H9 (cell line): ENCODE measurements around the gene IFIT1B. TPM values are rescaled to one million over a fixed set of nuclear protein-coding genes. Genes with fewer than 3 reads are reported as not detected.
A peak's percentile ranks its signal among the peaks of the same experiment; 100 is the strongest.

ENCODE experiments used
- DNase-seq: peaks from one replicate; pipeline ENCODE4 v3.0.0-alpha.2; 2017
- H2AFZ ChIP-seq: one replicate; pipeline ENCODE4 v1.6.1; 2013; ENCODE audit warnings: mild to moderate bottlenecking, low read length, control low read depth, moderate library complexity
- H2AK5ac ChIP-seq: 2 replicates; pipeline ENCODE4 v1.6.1; 2013; ENCODE audit warnings: low read length, control low read depth, mixed read lengths; ENCODE audit not compliant: insufficient read length
- H2BK120ac ChIP-seq: one replicate; pipeline ENCODE4 v1.6.1; 2013; ENCODE audit warnings: low read depth, mild to moderate bottlenecking, low read length, control low read depth, inconsistent platforms; ENCODE audit not compliant: poor library complexity, severe bottlenecking
- H2BK12ac ChIP-seq: 2 replicates; pipeline ENCODE4 v1.6.1; 2013; ENCODE audit warnings: low read length, control low read depth, mixed read lengths, low read depth; ENCODE audit not compliant: insufficient read length
- H2BK15ac ChIP-seq: 2 replicates; pipeline ENCODE4 v1.6.1; 2013; ENCODE audit warnings: low read depth, low read length, control low read depth
- H2BK20ac ChIP-seq: one replicate; pipeline ENCODE4 v1.6.1; 2013; ENCODE audit warnings: low read depth, mild to moderate bottlenecking, low read length, control low read depth, inconsistent platforms; ENCODE audit not compliant: poor library complexity, severe bottlenecking
- H2BK5ac ChIP-seq: 2 replicates; pipeline ENCODE4 v1.6.1; 2013; ENCODE audit warnings: low read length, control low read depth, mixed read lengths; ENCODE audit not compliant: insufficient read length
- H3K14ac ChIP-seq: 2 replicates; pipeline ENCODE4 v1.6.1; 2013; ENCODE audit warnings: low read length, control low read depth; ENCODE audit not compliant: insufficient read depth
- H3K18ac ChIP-seq: 2 replicates; pipeline ENCODE4 v1.6.1; 2013; ENCODE audit warnings: low read depth, mild to moderate bottlenecking, mixed read lengths, low read length, control low read depth; ENCODE audit not compliant: insufficient read length
- H3K23ac ChIP-seq: 2 replicates; pipeline ENCODE4 v1.6.1; 2013; ENCODE audit warnings: low read length, control low read depth, mixed read lengths, low read depth; ENCODE audit not compliant: insufficient read length
- H3K23me2 ChIP-seq: 2 replicates; pipeline ENCODE4 v1.6.1; 2013; ENCODE audit warnings: low read depth, mild to moderate bottlenecking, mixed read lengths, low read length, control low read depth; ENCODE audit not compliant: insufficient read length, poor library complexity, severe bottlenecking
- H3K27ac ChIP-seq: 2 replicates; pipeline ENCODE4 v1.5.1; 2013; ENCODE audit warnings: low read length, control low read depth, mixed read lengths, low read depth; ENCODE audit not compliant: insufficient read length
- H3K27me3 ChIP-seq: 2 replicates; pipeline ENCODE4 v1.6.1; 2013; ENCODE audit warnings: low read length, control low read depth, inconsistent platforms; ENCODE audit not compliant: insufficient read depth
- H3K4ac ChIP-seq: 2 replicates; pipeline ENCODE4 v1.6.1; 2013; ENCODE audit warnings: low read depth, mild to moderate bottlenecking, control low read depth, inconsistent platforms, low read length, moderate library complexity
- H3K4me1 ChIP-seq: 2 replicates; pipeline ENCODE4 v1.6.1; 2013; ENCODE audit warnings: low read length, control low read depth, inconsistent platforms; ENCODE audit not compliant: insufficient read depth
- H3K4me2 ChIP-seq: 2 replicates; pipeline ENCODE4 v1.6.1; 2013; ENCODE audit warnings: low read length, control low read depth, mixed read lengths; ENCODE audit not compliant: insufficient read length, insufficient read depth
- H3K56ac ChIP-seq: 2 replicates; pipeline ENCODE4 v1.6.1; 2013; ENCODE audit warnings: low read depth, mild to moderate bottlenecking, mixed read lengths, low read length, control low read depth; ENCODE audit not compliant: insufficient read length
- H3K79me1 ChIP-seq: 2 replicates; pipeline ENCODE4 v1.6.1; 2013; ENCODE audit warnings: low read depth, mild to moderate bottlenecking, moderate library complexity, low read length, control low read depth, inconsistent platforms; ENCODE audit not compliant: insufficient read depth, poor library complexity, severe bottlenecking
- H3K79me2 ChIP-seq: 2 replicates; pipeline ENCODE4 v1.6.1; 2013; ENCODE audit warnings: low read length, control low read depth, inconsistent platforms; ENCODE audit not compliant: insufficient read depth
- H3K9ac ChIP-seq: 2 replicates; pipeline ENCODE4 v1.6.1; 2013; ENCODE audit warnings: low read length, control low read depth, mixed read lengths; ENCODE audit not compliant: insufficient read length; ENCODE audit errors: extremely low read depth
- H3K9me3 ChIP-seq: one replicate; pipeline ENCODE4 v1.6.1; 2013; ENCODE audit warnings: low read depth, low read length, inconsistent platforms; ENCODE audit not compliant: control insufficient read depth
- H3T11ph ChIP-seq: one replicate; pipeline ENCODE4 v1.6.1; 2013; ENCODE audit warnings: mild to moderate bottlenecking, low read length, control low read depth, inconsistent platforms
- H4K20me1 ChIP-seq: one replicate; pipeline ENCODE4 v1.6.1; 2013; ENCODE audit not compliant: control insufficient read depth, insufficient read length, insufficient read depth
- H4K5ac ChIP-seq: 2 replicates; pipeline ENCODE4 v1.6.1; 2013; ENCODE audit warnings: low read depth, mild to moderate bottlenecking, mixed read lengths, low read length, control low read depth; ENCODE audit not compliant: insufficient read length
- H4K8ac ChIP-seq: replicated peaks from 2 replicates; pipeline ENCODE4 v1.6.1; 2013; ENCODE audit warnings: low read length, control low read depth, mixed read lengths, low read depth; ENCODE audit not compliant: insufficient read length
- H4K91ac ChIP-seq: 2 replicates; pipeline ENCODE4 v1.6.1; 2013; ENCODE audit warnings: low read depth, mild to moderate bottlenecking, moderate library complexity, mixed read lengths, low read length, control low read depth; ENCODE audit not compliant: insufficient read length
- H3K27ac Mint-ChIP-seq, 3 experiments: 2 replicates in 2 of 3; 3 replicates in 1 of 3; pipeline ENCODE4 v1.8.0; 2020 to 2021; ENCODE audit warnings: mixed read lengths in 3 of 3, mild to moderate bottlenecking in 1 of 3, moderate library complexity in 1 of 3
- H3K27me3 Mint-ChIP-seq: 2 replicates; pipeline ENCODE4 v1.8.0; 2021; ENCODE audit warnings: low read depth, mild to moderate bottlenecking, moderate library complexity, mixed read lengths
- H3K36me3 Mint-ChIP-seq, 3 experiments: 2 replicates in 2 of 3; 3 replicates in 1 of 3; pipeline ENCODE4 v1.8.0; 2020 to 2021; ENCODE audit warnings: low read depth in 3 of 3, mixed read lengths in 3 of 3; ENCODE audit not compliant: insufficient read depth in 1 of 3
- H3K4me1 Mint-ChIP-seq, 2 experiments: 2 replicates each; pipeline ENCODE4 v1.8.0; 2020; ENCODE audit warnings: mixed read lengths in 2 of 2
- H3K4me3 Mint-ChIP-seq, 2 experiments: 2 replicates in 1 of 2; 3 replicates in 1 of 2; pipeline ENCODE4 v1.8.0; 2020 to 2021; ENCODE audit warnings: mild to moderate bottlenecking in 2 of 2, mixed read lengths in 2 of 2, moderate library complexity in 1 of 2
- H3K9me3 Mint-ChIP-seq, 2 experiments: 2 replicates in 1 of 2; 3 replicates in 1 of 2; pipeline ENCODE4 v1.8.0; 2020; ENCODE audit warnings: mild to moderate bottlenecking in 2 of 2, mixed read lengths in 2 of 2, moderate library complexity in 1 of 2
- CTCF ChIP-seq: fragments of 200-600 bp; sonication (generic); conservative IDR thresholded peaks from 3 replicates; pipeline ENCODE4 v1.8.0; 2021; ENCODE audit warnings: antibody characterized with exemption, mild to moderate bottlenecking
- WGBS: extraction: QIAGEN DNeasy Blood & Tissue Kit; methylation state at CpG from one replicate; pipeline ENCODE4 v1.1.7; 2013; ENCODE audit warnings: missing lambda C conversion rate, low lambda C conversion rate, mixed read lengths; ENCODE audit not compliant: insufficient read length; ENCODE audit errors: extremely low coverage; 5-methylcytosine and 5-hydroxymethylcytosine counted together
- total RNA-seq: library from RNA; stranded (reverse); gene quantifications from 2 replicates; pipeline ENCODE4 v1.2.1, GENCODE V29; 2021

Gene IFIT1B
- total RNA-seq, 1 experiment from 2014 or later, result not detected

- H3K27ac ChIP-seq, result no peak overlapping the region
- no peak overlapping the region for H2BK5ac ChIP-seq
Measured at GRCh38 chr10:89351780-89352597, 25.9 kb upstream of the IFIT1B start.

More at GRCh38 chr10:89351780-89352597, 25.9 kb upstream of the IFIT1B start:
- no peak overlapping the region for H3K4me2 ChIP-seq
- H4K8ac ChIP-seq, result no peak overlapping the region
- H3K4me1 ChIP-seq, result peaks cover 15% of the 10 kb centered on the region; the same call in 1 of the 2 replicates
- H3K18ac ChIP-seq, result no peak overlapping the region
- H3K9me3 ChIP-seq, result no peaks in the 10 kb centered on the region
- TF ChIP-seq CTCF, result no peak
- H3K27me3 ChIP-seq, result no peaks in the 10 kb centered on the region
- H4K91ac ChIP-seq, result no peak overlapping the region
- H4K5ac ChIP-seq, result no peak overlapping the region
- H3K56ac ChIP-seq, result no peak overlapping the region
- H3K79me2 ChIP-seq, result no peaks in the 10 kb centered on the region
- no peak overlapping the region for H3K4me3 Mint-ChIP-seq
- H3K23me2 ChIP-seq, result no peaks in the 10 kb centered on the region
- no peaks in the 10 kb centered on the region for H3K27me3 Mint-ChIP-seq
- H2AK5ac ChIP-seq, result no peak overlapping the region
- H3K9ac ChIP-seq, result no peak overlapping the region
- no CpG with 5 or more reads among the region's 12 CpGs for WGBS
- no peaks in the 10 kb centered on the region for H3K79me1 ChIP-seq
- H2BK120ac ChIP-seq, result no peak overlapping the region
- H3K4me1 Mint-ChIP-seq, result peaks cover 47 to 50% of the 10 kb centered on the region in 2 experiments
- no peak overlapping the region for H2BK20ac ChIP-seq
- H3K4ac ChIP-seq, result no peak overlapping the region
- H3K9me3 Mint-ChIP-seq, result peaks cover 2 to 12% of the 10 kb centered on the region in 2 experiments; a peak in 3 of 5 replicates
- H3K14ac ChIP-seq, result no peak overlapping the region
- H2BK15ac ChIP-seq, result no peak overlapping the region
- H2BK12ac ChIP-seq, result no peak overlapping the region
- H3T11ph ChIP-seq, result no peak overlapping the region
- H4K20me1 ChIP-seq, result no peaks in the 10 kb centered on the region
- H3K23ac ChIP-seq, result no peak overlapping the region
- peak overlapping the region in 2 of 3 experiments; percentile 59 to 83; a peak in 3 of 7 replicates for H3K27ac Mint-ChIP-seq
- H2AFZ ChIP-seq, result no peak overlapping the region
- H3K36me3 Mint-ChIP-seq, result peaks cover 0 to 10% (median 10%) of the 10 kb centered on the region in 3 experiments; a peak in 5 of 7 replicates
- no peak for DNase-seq
